ENCODE data around the gene HS3ST4.
A peak's percentile ranks its signal among the peaks of the same experiment; 100 is the strongest.

HS3ST4 gene

GRCh38 chr16:25827709-25828108, 135.9 kb downstream of the HS3ST4 start:
- no peak for DNase-seq (ENCODE audit: low read depth)

DNA sequence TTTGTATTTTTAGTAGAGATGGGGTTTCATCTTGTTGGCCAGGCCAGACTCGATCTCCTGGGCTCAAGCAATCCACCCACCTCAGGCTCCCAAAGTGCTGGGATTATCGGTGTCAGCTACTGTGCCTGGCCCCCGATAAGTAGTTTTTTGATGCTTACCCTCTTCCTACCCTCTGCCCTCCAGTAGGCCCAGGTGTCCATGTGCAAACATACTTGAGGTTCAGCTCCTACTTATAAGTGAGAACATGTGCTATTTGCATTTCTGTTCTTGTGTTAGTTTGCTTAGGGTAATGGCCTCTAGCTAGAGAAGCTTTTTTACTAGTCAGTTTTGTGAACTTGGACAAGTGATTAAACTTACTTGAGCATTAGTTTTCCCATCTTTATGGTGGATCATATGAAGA, 136.8 kb downstream of the HS3ST4 start:
- DNase-seq (ENCODE audit: low read depth): no peak

- no peak for DNase-seq (ENCODE audit: low read depth)
These were observed 140.5 kb downstream of the HS3ST4 start for GRCh38 chr16:25832291-25832690.

GRCh38 chr16:25834101-25834500, 142.3 kb downstream of the HS3ST4 start:
- no peak for DNase-seq (ENCODE audit: low read depth)

GRCh38 chr16:25835126-25835525, 143.4 kb downstream of the HS3ST4 start:
- no peak for DNase-seq (ENCODE audit: low read depth)

GRCh38 chr16:25838724-25839186, 147.0 kb downstream of the HS3ST4 start:
- DNase-seq (ENCODE audit: low read depth): peak; percentile 8

GRCh38 chr16:25841761-25842160, 150.0 kb downstream of the HS3ST4 start:
- no peak for DNase-seq (ENCODE audit: low read depth)

DNA sequence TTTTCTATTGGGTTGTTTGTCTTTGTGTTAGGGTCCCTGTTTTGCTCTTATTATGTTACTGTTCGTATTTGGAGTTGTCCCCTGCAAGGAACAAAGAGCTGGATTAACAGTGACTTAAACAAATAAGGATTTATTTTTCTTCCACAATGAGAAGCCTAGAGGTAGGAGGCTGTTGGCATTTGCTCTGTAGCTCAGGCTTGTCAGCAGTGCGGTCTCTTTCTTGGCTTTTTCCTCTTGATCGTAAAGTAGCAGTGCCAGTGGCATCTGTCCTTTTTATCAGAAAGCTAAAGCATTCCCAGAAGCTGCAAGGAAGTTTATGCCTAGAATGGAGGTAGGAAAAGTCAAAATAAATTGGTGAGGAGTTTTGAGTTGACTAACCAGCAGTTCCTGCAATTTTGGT, 154.1 kb downstream of the HS3ST4 start:
- no peak for DNase-seq (ENCODE audit: low read depth)

DNA sequence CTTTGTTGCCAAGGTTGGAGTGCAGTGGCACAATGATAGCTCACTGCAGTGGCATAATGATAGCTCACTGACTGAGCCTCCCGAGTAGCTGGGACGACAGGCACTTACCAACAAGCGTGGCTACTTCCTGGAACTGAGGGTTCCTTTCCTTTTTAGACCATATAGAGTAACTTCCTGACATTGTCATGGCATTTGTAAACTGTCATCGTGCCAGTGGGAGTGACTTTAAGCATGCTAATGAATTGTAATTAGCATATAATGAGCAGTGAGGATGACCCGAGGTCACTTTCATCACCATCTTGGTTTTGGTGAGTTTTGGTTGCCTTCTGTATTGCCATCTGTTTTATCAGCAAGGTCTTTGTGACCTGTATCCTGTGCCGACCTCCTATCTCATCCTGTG, 162.4 kb downstream of the HS3ST4 start:
- DNase-seq (ENCODE audit: low read depth): no peak

DNA sequence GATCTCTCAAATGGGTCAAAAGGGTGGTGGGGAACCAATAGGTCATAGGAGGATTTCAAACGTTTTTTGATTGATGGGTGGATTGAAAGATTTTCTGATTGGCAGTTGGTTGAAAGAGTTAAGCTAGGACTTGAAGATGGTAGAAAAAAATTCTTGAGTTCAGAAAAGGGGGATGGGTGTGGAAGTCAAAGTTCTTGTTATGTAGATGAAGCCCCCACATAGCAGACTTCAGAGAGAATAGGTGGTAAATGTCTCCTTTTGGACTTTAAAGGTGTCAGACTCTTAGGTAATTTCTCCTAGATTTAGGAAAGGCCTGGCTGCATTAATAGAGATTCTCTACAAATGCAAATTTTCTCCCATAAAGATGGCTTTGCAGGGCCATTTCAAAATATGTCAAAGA, 163.3 kb downstream of the HS3ST4 start:
- no peak for DNase-seq (ENCODE audit: low read depth)

DNA sequence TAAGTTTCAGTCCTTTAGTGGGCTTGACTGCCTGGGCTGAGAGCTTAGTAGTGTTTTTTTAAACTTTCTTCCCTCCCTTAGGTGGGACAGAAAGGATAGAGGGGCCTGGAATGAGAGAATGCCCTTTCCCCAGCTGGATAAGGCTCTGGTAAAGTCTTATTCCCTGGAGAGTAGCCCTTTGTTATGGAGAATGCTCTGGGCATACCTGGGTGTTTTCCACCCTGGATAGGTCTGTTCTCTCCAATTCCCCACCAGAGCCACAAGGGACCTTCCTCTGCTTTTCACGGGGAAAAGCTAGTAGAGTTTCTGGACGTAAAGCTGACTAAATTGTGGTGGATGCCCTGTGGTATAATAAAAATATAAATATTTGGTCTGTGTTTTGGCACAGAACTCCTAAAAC, 164.1 kb downstream of the HS3ST4 start:
- DNase-seq (ENCODE audit: low read depth): no peak

DNA sequence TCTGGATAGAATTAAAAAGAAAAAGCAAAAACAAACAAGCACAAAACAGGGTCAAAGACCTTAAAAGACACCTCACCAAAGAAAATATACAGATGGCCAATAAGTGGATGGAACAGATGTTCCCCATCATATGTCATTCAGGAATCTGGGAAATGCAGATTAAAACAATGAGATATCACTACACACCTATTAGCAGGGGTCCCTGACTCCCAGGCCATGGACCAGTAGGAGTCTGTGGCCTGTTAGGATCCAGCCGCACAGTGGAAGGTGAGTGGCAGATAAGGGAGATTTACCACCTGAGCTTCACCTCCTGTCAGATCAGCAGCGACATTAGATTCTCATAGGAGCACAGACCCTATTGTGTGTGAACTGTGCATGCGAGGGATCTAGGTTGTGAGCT, 167.9 kb downstream of the HS3ST4 start:
- no peak for DNase-seq (ENCODE audit: low read depth)

DNA sequence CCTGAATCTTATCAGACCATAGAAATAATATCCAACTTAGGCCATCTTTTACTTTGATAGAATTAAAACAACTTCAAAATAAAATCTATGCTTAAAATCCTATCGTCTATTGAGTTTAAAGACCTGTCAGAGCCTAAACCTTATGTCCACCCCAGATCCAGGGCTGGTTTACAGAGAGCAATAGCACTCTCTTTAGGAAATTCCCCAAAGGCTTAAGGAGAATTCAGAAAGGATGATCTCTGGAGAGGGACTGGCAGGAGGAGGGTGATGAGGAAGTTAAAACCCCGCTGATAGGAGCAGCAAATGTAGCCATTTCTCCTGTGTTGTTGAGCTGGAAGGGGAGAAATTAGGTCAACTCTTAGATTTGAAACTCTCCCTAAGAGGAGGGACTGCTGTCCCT, 175.3 kb downstream of the HS3ST4 start:
- no peak for DNase-seq (ENCODE audit: low read depth)

DNA sequence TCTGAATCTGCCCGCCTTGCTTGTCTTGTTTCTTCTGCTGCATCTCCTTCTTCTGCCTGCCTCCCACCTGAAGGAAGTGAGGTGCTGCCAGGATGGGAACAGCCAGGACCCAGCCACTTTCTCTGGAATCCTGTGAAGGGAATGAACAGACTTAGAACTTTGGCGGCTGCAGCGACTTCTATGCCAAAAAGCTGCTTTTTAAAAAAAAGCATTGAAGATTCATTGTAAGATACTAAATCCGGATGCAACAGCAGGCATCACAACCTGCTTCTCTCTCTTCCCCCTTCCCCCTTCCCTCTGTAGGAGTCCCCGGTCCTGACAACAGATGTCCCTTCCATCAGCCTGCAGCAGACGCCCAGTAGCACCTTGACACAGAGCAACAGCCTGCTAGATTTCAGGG, 176.3 kb downstream of the HS3ST4 start:
- DNase-seq (ENCODE audit: low read depth): no peak

DNA sequence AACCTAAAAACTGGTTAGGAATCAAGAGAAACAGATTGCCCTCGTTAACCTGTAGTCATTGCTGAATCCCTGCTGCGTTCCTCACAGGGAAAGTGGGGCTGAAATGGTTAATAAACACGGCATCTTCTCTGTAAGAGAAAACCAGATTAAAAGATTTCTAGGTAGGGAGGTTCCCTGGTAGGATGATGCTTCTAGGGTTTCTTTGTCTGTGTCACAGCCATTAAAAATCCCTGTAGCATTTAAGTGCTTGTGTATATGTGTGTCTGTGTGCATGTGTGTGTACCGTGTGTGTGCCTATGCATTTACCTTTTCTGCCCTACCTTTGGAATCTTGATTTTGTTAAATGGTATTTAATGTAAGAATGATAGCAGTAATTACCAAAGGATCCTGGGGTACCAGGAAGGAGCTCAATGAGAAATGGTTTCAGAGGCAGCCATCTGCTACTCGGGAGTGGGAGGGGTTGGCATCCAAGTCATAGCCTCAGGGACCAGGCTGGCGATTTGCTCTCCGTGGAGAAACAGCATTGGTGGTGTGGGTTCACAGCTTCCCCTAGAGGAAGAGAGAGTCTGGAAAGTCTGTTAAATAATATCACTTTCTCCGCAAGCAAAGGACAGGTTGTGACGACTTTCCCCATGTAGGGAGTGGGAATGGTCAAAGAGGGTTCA, 177.1 kb downstream of the HS3ST4 start:
- DNase-seq (ENCODE audit: low read depth): no peak

DNA sequence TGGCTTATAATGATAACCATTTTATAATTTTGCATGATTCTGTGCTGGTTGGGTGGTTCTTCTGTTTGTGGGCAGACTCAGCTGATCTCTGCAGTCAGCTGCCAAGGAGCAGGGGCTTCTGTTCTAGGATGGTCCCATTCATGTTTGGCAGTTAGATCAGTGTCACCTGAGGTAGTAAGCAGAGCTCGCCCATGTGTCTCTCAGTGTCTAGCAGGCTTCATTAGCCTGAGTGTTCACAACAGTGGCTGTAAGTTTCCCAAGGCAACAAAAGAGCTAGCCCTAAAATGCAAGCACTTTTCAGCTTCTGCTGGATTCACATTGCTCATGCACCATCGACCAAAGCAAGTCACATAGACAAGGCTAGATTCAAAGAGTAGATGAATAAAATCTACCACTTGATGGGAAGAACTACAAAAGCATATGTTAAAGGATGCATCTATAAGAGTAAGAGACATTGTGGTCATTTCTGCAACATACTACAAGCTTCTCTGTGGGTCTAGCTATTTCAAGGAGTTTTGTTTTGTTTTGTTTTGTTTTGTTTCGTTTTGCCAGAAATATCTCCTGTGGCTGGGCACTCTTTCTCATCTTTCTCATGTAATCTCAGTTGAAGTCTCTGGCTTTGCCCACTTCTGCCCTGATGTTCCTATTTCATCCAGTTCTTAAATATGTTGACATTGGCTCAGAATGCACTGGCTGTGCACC, 180.8 kb downstream of the HS3ST4 start:
- no peak for DNase-seq (ENCODE audit: low read depth)

DNA sequence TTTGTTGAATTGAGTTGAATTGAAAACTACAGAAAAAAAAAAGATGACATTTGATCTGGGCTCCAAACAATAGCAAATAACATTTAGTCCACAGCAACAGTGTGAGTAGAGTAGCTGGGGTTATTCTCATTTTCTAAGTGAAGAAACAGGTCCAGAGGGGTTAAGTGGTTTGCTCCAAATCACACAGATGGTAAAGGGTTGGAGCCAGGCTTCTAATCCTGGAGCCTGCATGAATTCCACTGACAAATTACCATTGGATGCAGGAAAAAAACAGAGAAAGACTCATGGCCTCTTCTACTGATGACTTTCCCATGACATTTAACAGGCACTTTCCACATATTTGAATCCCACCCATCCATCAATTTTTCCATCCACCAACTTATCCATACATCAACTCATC, 182.4 kb downstream of the HS3ST4 start:
- DNase-seq (ENCODE audit: low read depth): no peak

GRCh38 chr16:25875956-25876598, 184.3 kb downstream of the HS3ST4 start:
- DNase-seq (ENCODE audit: low read depth): no peak

- no peak for DNase-seq (ENCODE audit: low read depth)
These were observed 185.3 kb downstream of the HS3ST4 start for GRCh38 chr16:25877103-25877502.

DNA sequence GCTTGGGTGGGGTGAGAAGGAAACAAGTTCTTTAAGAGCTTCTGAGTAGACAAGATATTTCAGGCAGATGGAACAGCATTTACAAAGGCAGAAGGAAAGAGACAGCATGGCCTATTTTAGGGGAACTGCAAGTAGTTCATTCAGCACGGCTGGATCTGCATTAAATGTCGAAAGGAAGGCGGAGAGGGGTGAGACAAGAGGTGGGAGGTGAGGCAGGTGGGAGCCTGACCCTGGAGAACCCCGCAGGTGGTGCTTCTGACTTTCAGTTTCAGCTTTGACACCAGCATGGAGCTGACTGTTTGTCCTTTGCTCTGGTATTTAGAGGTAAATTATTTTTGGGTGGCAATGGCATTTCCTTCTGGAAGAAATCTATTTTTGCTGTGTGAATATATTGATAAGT, 194.8 kb downstream of the HS3ST4 start:
- no peak for DNase-seq (ENCODE audit: low read depth)

DNA sequence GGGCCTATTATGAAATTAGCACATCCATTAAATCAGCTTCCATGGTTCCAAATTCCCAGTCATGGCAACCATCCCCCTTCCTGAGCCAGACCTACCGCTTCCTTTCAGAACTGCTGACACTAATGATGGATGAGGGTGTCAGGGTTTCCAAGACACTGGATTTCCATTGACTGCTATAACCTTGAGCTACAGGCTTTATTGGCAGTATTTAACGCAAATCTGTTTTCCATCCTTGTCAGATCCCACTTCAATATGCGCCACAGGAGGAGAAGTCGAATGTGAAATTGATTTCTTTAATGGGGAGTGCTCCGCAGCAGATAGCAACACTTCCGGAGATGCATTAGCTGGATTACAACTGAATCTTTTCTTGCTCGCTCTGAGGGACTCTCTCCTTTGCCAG, 197.1 kb downstream of the HS3ST4 start:
- no peak for DNase-seq (ENCODE audit: low read depth)

DNA sequence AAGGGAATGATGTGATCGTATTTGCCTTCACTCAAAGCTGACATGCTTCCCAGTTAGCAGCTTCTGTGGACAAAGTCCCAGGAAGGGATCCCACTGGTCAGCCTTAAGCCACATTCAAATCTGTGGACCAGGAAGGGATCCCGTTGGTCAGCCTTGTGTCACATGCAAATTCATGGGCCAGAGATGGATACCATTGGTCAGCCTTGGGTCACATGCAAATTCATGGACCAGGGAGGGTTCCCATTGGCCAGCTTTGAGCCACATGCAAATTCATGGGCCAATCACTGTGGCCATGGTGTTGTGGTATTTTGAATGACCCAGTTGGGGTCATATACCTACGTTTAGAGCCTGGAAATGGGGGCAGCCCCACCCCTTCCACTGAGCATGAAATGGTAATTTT, 201.6 kb downstream of the HS3ST4 start:
- DNase-seq (ENCODE audit: low read depth): no peak

GRCh38 chr16:25894093-25894492, 202.3 kb downstream of the HS3ST4 start:
- DNase-seq (ENCODE audit: low read depth): no peak

Measured in stimulated activated CD8-positive, alpha-beta memory T cell treated with anti-CD3 and anti-CD28 coated beads, Interleukin-12 subunit alpha, Interleukin-12 subunit beta, amount 100 ng/mL, for 1 hour (primary cell).